IPS DF 19.7 (cell line): ENCODE results near the gene AP4B1.
"Not testable (repeated sequence)": the region's sequence is repeated elsewhere in the genome, so short reads cannot be mapped to it uniquely, and the experiment has no call there.

ENCODE experiments used
- DNase-seq: peaks from one replicate; pipeline ENCODE4 v3.0.0-alpha.2; 2013; ENCODE audit warnings: low read depth, low spot score

Gene AP4B1

GRCh38 chr1:113858418-113858817 is 46.2 kb downstream of the AP4B1 start:
- DNase-seq: no peak

GRCh38 chr1:113857776-113858175 is 46.8 kb downstream of the AP4B1 start:
- no peak for DNase-seq

- no peak for DNase-seq
These were observed 48.2 kb downstream of the AP4B1 start for GRCh38 chr1:113856401-113856790.

- DNase-seq: no peak
These were observed 48.8 kb downstream of the AP4B1 start for GRCh38 chr1:113855630-113856400.

GRCh38 chr1:113854234-113854633 is 50.4 kb downstream of the AP4B1 start:
- DNase-seq: no peak

GRCh38 chr1:113852694-113853093 is 51.9 kb downstream of the AP4B1 start:
- not testable (repeated sequence) for DNase-seq

GRCh38 chr1:113850127-113850796 is 54.3 kb downstream of the AP4B1 start:
- no peak for DNase-seq

- DNase-seq: no peak
These were observed 55.5 kb downstream of the AP4B1 start for GRCh38 chr1:113849072-113849471.

GRCh38 chr1:113846391-113847035 is 58.1 kb downstream of the AP4B1 start:
- DNase-seq: no peak
